ENCODE results near the gene ITGA2.
"Not testable (repeated sequence)": the region's sequence is repeated elsewhere in the genome, so short reads cannot be mapped to it uniquely, and the experiment has no call there.

Gene ITGA2

GRCh38 chr5:53109443-53110127, 120.4 kb downstream of the ITGA2 start, which contains the start of gene MOCS2:
Gene MOCS2 (minus strand): TSS chr5:53109757. CDS start chr5:53107174, 2,583 bp downstream.
- DNase-seq: peak; percentile 91 to 95

DNA sequence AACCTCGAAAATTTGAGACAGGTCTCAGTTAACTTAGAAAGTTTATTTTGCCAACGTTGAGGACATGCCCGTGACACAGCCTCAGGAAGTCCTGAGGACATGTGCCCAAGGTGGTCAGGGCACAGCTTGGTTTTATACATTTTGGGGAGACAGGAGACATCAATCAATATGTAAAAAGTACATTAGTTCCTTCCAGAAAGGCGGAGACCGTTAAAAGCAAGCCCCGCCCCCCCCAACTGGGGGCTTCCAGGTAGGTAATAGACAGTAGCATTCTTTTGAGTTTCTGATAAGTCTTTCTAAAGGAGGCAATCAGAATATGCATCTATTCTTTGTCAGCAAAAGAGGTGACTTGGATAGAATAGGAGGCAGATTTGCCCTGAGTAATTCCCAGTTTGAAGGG, 121.0 kb downstream of the ITGA2 start:
- DNase-seq: no peak

DNA sequence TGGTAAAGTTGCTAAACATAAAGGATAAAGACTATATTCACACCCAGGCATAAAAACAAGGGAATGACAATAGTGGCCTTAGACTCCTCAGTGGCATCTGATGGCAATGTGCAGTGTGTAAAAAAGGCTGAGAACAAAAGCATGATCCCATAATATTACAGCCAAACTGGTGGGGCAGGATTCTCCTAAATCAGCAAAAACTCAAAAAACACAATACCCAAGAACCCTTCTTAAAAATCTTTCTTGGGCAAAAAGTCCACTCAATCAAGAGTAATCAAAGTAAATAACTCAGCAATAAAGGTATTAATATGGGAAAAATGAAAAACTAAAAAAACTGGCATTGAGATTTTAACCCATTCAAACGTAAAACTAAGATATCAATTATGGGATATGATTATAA, 122.0 kb downstream of the ITGA2 start:
- DNase-seq: no peak

DNA sequence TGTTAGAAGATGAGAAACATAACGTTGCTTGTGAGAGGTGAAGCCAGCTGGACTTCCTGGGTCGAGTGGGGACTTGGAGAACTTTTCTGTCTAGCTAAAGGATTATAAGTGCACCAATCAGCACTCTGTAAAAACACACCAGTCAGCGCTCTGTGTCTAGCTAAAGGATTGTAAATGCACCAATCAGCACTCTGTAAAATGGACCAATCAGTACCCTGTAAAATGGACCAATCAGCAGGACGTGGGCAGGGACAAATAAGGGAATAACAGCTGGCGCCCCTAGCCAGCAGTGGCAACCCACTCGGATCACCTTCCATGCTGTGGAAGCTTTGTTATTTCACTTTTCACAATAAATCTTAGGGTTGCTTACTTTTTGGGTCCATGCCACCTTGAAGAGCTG, 123.2 kb downstream of the ITGA2 start:
- DNase-seq: not testable (repeated sequence)

DNA sequence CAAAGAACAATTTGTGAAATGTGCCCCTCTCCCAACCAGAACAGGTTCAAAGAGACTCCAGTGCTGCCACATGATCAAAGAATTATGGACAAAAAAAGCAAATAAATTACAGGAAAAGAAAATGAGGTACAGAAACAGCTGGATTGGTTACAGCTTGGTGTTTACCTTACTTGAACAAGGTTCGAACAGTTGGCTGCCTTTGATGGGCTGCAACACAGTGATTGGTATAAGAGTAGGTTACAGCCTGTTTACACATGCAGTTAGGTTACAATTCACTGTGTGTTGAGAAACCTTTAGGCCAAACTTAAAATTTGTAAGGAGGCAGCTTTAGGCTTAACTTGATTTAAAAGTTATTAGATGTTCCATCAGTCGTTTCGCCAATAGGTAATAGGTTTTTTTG, 123.8 kb downstream of the ITGA2 start:
- no peak for DNase-seq

- no peak for DNase-seq
These were observed 124.8 kb downstream of the ITGA2 start for GRCh38 chr5:53113947-53114346.

DNA sequence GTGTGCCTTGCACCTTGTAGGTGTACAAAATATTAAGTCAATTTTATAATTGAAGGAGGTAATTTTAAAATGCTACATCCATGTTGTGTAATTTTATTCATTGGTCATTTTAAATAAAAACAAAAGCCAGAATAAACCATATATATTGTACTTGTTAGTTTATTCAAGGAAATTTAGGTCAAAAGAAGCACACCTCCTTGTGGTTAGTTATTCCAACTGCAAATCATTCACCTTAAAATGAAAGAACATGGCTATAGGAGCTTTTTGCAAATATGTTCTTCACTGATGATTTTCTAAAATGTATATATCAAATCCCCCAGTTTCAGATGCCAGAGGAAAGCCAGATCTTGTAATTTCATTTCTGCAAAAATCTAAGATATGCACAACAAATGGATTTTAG, 125.8 kb downstream of the ITGA2 start:
- DNase-seq: no peak

- DNase-seq: no peak
These were observed 127.4 kb downstream of the ITGA2 start for GRCh38 chr5:53116597-53116996.

GRCh38 chr5:53118879-53119278, 129.7 kb downstream of the ITGA2 start:
- DNase-seq: no peak

- no peak for DNase-seq
These were observed 131.0 kb downstream of the ITGA2 start for GRCh38 chr5:53120165-53120564.

- no peak for DNase-seq
These were observed 134.6 kb downstream of the ITGA2 start for GRCh38 chr5:53123702-53124101.

GRCh38 chr5:53126521-53126920, 137.4 kb downstream of the ITGA2 start:
- DNase-seq: no peak

GRCh38 chr5:53127107-53127506, 138.0 kb downstream of the ITGA2 start:
- DNase-seq: no peak

GRCh38 chr5:53128481-53128880, 139.3 kb downstream of the ITGA2 start:
- DNase-seq: no peak

DNA sequence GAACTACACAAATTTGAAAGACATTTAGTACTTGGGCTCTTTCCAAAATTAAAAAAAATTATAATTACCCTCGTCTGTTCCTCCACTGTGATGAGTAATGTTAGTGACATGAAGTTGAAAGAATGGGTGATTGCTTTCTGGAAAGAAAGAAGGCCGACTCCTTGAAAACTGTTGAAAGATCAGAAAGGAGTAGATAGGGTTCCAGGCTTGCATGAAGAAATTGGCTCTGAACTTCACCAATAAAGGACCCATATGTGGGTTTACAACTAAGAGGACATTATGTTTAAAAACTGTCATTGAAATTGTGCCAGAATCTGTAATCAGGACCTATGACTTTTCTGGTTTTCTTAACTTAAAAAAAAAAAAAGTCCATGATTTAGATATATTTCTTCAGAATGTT, 141.1 kb downstream of the ITGA2 start:
- no peak for DNase-seq

DNA sequence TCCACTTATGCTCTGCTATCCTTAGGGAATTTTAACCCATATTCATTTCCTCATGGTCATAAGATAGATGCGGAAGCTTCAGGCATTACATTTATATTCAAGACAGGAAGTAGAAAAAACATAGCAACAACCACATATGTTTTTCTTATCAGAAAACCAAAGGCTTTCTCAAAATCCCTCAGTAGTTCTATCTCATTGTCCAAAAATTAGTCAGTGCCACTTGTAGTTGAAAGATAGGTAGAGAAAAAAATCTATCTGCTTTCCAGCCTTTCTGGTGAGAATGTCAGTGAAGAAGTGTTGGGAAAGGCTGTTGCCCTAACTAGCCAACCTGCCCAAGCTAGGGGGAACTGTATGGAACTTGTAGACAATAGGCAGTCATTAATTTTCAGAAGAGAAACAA, 143.9 kb downstream of the ITGA2 start:
- no peak for DNase-seq
